OCI-LY1 (cell line): ENCODE results near the gene SERTAD2.

Source experiments
- EZH2 ChIP-seq: fragments of 200-600 bp; sonication (generic), shearing (Covaris generic); IDR thresholded peaks from 2 replicates; pipeline ENCODE4 v1.8.0; 2017; ENCODE audit warnings: borderline replicate concordance, mixed run types, mild to moderate bottlenecking, antibody characterized with exemption, low read length, moderate library complexity, mixed read lengths
- TF ChIP-seq, protein P1 (sequence below): fragments of 200-600 bp; sonication (generic), shearing (Covaris generic); IDR thresholded peaks from 2 replicates; pipeline ENCODE4 v1.5.1; 2017; ENCODE audit warnings: mild to moderate bottlenecking, antibody characterized with exemption, low read length, moderate library complexity, mixed read lengths

DNA sequence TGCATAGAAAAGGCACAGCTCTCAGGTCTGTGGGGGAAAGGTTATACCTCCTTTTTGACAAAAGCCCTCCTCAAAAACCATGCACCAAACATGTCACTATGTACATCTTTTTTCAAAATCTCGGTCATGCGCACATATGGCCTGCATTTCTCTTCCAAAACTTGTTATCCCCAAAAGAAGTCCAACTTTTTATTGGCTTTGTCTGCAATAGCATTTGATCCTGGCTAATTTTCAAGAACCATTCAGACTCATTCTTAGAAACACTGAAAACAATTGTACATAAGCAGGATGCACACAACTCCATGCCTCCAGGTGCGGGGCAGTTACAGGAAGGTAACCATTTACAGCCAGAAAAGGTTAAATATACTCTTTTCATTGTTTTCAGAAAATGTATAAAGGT, 21.9 kb downstream of the SERTAD2 start:
- TF ChIP-seq, protein P1, sequence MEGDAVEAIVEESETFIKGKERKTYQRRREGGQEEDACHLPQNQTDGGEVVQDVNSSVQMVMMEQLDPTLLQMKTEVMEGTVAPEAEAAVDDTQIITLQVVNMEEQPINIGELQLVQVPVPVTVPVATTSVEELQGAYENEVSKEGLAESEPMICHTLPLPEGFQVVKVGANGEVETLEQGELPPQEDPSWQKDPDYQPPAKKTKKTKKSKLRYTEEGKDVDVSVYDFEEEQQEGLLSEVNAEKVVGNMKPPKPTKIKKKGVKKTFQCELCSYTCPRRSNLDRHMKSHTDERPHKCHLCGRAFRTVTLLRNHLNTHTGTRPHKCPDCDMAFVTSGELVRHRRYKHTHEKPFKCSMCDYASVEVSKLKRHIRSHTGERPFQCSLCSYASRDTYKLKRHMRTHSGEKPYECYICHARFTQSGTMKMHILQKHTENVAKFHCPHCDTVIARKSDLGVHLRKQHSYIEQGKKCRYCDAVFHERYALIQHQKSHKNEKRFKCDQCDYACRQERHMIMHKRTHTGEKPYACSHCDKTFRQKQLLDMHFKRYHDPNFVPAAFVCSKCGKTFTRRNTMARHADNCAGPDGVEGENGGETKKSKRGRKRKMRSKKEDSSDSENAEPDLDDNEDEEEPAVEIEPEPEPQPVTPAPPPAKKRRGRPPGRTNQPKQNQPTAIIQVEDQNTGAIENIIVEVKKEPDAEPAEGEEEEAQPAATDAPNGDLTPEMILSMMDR: no peak
- TF ChIP-seq EZH2: no peak
